Measurements from ENCODE around the gene VAPA.

DNA sequence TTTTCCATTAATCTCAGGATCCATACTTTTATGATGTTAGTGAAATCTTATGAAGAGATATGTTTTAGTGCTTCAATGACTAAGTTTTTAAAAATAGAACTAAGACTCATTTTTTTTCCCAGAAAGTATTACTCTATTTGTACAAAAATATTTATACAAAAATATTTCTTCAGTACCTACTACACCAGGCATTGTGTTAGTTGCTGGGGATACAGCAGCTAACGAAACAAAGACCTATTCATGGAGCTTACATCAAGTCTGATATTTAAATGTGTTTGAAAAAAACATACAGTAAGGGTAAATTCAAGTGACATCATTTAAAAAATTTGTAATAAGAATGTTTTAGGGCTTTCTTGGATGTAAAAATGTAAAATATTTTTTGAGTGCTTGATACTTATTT is 11.6 kb downstream of the VAPA start:
- TF ChIP-seq POLR2A (IDR thresholded peaks at IDR 0.05; ENCODE audit: low read depth, low read length) (no peak), MYC (IDR thresholded peaks at IDR 0.05; ENCODE audit: low read depth, low read length) (no peak), GATA2 (IDR thresholded peaks at IDR 0.05; ENCODE audit: insufficient read depth, insufficient read length, low read depth, low read length) (no peak)
- TF ChIP-seq, protein P1, sequence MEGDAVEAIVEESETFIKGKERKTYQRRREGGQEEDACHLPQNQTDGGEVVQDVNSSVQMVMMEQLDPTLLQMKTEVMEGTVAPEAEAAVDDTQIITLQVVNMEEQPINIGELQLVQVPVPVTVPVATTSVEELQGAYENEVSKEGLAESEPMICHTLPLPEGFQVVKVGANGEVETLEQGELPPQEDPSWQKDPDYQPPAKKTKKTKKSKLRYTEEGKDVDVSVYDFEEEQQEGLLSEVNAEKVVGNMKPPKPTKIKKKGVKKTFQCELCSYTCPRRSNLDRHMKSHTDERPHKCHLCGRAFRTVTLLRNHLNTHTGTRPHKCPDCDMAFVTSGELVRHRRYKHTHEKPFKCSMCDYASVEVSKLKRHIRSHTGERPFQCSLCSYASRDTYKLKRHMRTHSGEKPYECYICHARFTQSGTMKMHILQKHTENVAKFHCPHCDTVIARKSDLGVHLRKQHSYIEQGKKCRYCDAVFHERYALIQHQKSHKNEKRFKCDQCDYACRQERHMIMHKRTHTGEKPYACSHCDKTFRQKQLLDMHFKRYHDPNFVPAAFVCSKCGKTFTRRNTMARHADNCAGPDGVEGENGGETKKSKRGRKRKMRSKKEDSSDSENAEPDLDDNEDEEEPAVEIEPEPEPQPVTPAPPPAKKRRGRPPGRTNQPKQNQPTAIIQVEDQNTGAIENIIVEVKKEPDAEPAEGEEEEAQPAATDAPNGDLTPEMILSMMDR (IDR thresholded peaks at IDR 0.05; ENCODE audit: extremely low read depth in 1 of 2, insufficient read depth in 1 of 2, low read depth in 1 of 2, low read length in 2 of 2) = no peak
- TF ChIP-seq, protein P2, sequence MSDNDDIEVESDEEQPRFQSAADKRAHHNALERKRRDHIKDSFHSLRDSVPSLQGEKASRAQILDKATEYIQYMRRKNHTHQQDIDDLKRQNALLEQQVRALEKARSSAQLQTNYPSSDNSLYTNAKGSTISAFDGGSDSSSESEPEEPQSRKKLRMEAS (IDR thresholded peaks at IDR 0.05; ENCODE audit: insufficient read depth, insufficient read length) = no peak
